ENCODE results near the gene ZNF593OS. TPM values are rescaled to one million over a fixed set of nuclear protein-coding genes. Genes with fewer than 3 reads are reported as not detected.

Gene ZNF593OS
- total RNA-seq, 4 donors from 2014 or later = not detected

DNA sequence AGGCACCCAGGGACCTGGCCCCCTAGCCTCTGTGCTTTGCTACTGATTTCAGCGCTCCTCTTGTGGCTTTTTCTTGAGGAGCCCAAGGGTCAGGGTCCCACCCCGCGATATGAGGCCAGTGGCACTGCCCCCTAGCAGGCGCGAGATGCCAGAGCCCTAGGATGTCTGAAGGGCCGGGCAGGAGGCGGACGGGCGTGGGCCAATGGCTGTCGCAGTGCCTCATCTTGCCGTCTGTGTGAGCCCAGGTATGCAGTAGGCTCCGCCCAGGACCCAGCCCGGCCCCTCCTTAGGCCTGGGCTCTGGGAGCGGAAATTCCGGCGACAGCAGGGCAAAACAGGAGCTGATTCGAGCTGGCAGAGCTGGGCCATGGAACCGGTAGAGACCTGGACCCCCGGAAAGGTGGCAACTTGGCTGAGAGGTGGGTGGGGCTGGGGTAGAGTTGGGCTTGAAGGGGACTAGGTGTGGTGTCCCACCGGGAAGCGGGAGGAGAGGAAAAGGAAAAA lies 5.6 kb upstream of the ZNF593OS start, which contains the start of gene CNKSR1:
CNKSR1 (plus strand) TSS at position 310 of the 503 bp plus-strand sequence; CDS start at position 367, 57 bp downstream.
- ATAC-seq = no peak
- no peaks in the 10 kb centered on the region for H3K9me3 ChIP-seq
- H3K27me3 ChIP-seq = no peaks in the 10 kb centered on the region
- H3K4me3 ChIP-seq = no peak within 1 kb of the TSS
- H3K27ac ChIP-seq = no peak within 1 kb of the TSS
- TF ChIP-seq POLR2A (IDR thresholded peaks at IDR 0.05) (no peak), POLR2AphosphoS5 (IDR thresholded peaks at IDR 0.05) (no peak), EP300 (IDR thresholded peaks at IDR 0.05) (no peak)
- TF ChIP-seq, protein P1, sequence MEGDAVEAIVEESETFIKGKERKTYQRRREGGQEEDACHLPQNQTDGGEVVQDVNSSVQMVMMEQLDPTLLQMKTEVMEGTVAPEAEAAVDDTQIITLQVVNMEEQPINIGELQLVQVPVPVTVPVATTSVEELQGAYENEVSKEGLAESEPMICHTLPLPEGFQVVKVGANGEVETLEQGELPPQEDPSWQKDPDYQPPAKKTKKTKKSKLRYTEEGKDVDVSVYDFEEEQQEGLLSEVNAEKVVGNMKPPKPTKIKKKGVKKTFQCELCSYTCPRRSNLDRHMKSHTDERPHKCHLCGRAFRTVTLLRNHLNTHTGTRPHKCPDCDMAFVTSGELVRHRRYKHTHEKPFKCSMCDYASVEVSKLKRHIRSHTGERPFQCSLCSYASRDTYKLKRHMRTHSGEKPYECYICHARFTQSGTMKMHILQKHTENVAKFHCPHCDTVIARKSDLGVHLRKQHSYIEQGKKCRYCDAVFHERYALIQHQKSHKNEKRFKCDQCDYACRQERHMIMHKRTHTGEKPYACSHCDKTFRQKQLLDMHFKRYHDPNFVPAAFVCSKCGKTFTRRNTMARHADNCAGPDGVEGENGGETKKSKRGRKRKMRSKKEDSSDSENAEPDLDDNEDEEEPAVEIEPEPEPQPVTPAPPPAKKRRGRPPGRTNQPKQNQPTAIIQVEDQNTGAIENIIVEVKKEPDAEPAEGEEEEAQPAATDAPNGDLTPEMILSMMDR (IDR thresholded peaks at IDR 0.05) = no peak
- H3K4me1 ChIP-seq = no peaks in the 10 kb centered on the region
- no peaks in the 10 kb centered on the region for H3K36me3 ChIP-seq
- 0 to 37% methylated on average over 1 to 3 of the region's 21 CpGs for WGBS, 2 donors (ENCODE audit: low coverage in 1 of 2)

DNA sequence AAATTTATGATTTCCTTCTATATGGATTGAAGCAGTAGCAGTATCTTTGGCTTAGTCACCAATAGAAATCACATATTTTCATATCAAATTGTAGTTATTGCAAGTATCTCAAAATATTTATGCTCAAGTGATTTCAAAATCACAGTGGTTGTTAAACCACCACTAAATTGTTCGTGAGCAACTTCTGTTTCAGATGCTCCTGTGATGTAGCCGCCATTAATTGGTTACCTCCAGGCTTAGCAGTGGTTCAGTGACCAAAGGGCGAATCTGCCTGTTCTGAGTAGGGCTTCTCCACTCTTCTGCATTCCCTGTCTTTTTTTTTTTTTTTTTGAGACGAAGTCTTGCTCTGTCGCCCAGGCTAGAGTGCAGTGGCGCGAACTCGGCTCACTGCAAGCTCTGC lies 3.7 kb upstream of the ZNF593OS start:
- no peaks in the 10 kb centered on the region for H3K9me3 ChIP-seq
- H3K4me3 ChIP-seq = no peak overlapping the region
- no peak overlapping the region for H3K27ac ChIP-seq
- H3K4me1 ChIP-seq = peaks cover 3 to 12% (median 8%) of the 10 kb centered on the region in 3 donors
- ATAC-seq = no peak
- peaks cover 0 to 11% of the 10 kb centered on the region in 2 donors for H3K36me3 ChIP-seq
- TF ChIP-seq, protein P1 (IDR thresholded peaks at IDR 0.05) = no peak
- no peak for TF ChIP-seq POLR2AphosphoS5 (IDR thresholded peaks at IDR 0.05)
- no peak for TF ChIP-seq POLR2A (IDR thresholded peaks at IDR 0.05)
- no peak for TF ChIP-seq EP300 (IDR thresholded peaks at IDR 0.05)
- H3K27me3 ChIP-seq = no peaks in the 10 kb centered on the region
- WGBS, 2 donors (ENCODE audit: low coverage in 1 of 2) = 88 to 91% methylated on average over 3 to 8 of the region's 8 CpGs

DNA sequence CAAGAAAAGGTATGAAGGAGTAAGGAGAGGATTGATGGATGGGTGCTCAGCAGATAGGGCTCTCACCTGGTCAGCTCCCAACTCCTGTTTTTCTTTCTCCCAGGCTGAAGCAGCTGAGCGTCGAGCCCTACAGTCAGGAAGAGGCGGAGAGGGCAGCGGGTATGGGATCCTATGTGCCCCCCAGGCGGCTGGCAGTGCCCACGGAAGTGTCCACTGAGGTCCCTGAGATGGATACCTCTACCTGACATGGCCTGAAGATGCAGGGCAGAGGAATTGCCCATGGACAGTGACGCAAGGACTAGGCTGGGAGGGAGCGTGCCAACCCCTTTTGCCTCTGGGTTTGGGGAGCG lies 1.2 kb downstream of the ZNF593OS start:
- peak overlapping the region in 3 of 4 donors; percentile 81 to 86 (median 86) for H3K27ac ChIP-seq
- H3K4me3 ChIP-seq = peak overlapping the region; percentile 72 to 91
- H3K36me3 ChIP-seq = peaks cover 0 to 11% of the 10 kb centered on the region in 2 donors
- TF ChIP-seq EP300 (IDR thresholded peaks at IDR 0.05) (no peak), POLR2AphosphoS5 (IDR thresholded peaks at IDR 0.05) (no peak), POLR2A (IDR thresholded peaks at IDR 0.05) (no peak)
- TF ChIP-seq, protein P1 (IDR thresholded peaks at IDR 0.05) = no peak
- 60 to 100% methylated on average over 1 to 4 of the region's 9 CpGs for WGBS, 2 donors (ENCODE audit: low coverage in 1 of 2)
- H3K4me1 ChIP-seq = peaks cover 3 to 23% (median 8%) of the 10 kb centered on the region in 3 donors
- no peaks in the 10 kb centered on the region for H3K9me3 ChIP-seq
- ATAC-seq = no peak
- no peaks in the 10 kb centered on the region for H3K27me3 ChIP-seq

DNA sequence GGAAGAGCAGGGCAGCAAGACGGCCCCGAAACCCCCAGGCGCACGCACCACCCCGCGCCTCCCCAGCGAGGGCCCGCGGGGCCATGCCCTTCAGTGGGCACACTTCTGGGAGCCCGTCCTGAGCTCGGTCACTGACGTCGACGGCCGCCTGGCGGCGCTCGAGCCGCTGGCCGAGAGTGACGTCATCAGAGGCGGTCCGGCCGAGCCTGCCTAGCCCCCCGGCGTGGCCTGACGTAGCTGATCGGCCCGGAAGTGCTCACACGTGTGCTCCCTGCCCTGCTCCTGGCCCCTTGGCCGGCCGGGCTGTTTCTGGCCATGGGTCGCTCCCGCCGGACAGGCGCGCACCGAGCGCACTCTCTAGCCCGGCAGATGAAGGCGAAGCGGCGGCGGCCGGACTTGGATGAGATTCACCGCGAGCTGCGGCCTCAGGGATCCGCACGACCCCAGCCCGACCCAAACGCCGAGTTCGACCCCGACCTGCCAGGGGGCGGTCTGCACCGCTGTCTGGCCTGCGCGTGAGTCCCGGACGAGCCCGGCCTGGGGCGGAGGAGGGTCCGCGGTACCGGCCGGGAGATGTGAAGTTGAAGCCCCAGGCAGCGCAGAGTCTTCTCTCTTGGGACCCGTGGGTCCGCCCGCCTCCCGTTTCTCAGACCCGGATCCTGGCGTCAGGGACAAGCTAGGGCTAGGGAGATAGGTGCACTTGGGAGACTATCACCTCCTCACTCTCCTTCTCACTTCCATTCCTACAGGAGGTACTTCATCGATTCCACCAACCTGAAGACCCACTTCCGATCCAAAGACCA lies 1.8 kb downstream of the ZNF593OS start, which contains the start of gene ZNF593:
ZNF593 (plus strand) TSS at position 240 of the 803 bp plus-strand sequence; CDS start at position 316, 76 bp downstream.
- Histone ChIP-seq H3K9me3 (no peaks in the 10 kb centered on the region), H3K4me1 (peaks cover 3 to 23% (median 8%) of the 10 kb centered on the region in 3 donors), H3K4me3 (peak within 1 kb of the TSS; percentile 72 to 91), H3K36me3 (peaks cover 0 to 11% of the 10 kb centered on the region in 2 donors), H3K27me3 (no peaks in the 10 kb centered on the region), H3K27ac (peak within 1 kb of the TSS; percentile 31 to 86 (median 84))
- WGBS, 2 donors (ENCODE audit: low coverage in 1 of 2) = 0% methylated on average over 7 of the region's 76 CpGs; no CpG with 5 or more reads in 1 of the 2 donors
- ATAC-seq = peak; percentile 98
- TF ChIP-seq, protein P1 (IDR thresholded peaks at IDR 0.05) = peak in 3 of 4 experiments; percentile 90 to 97 (median 97)
- TF ChIP-seq EP300 (IDR thresholded peaks at IDR 0.05) (no peak), POLR2AphosphoS5 (IDR thresholded peaks at IDR 0.05) (peak; percentile 79), POLR2A (IDR thresholded peaks at IDR 0.05) (peak; percentile 36 to 52)

All from gastroesophageal sphincter (tissue), 4 donors.